ENCODE measurements around the gene CDHR5.

The CDHR5 gene

DNA sequence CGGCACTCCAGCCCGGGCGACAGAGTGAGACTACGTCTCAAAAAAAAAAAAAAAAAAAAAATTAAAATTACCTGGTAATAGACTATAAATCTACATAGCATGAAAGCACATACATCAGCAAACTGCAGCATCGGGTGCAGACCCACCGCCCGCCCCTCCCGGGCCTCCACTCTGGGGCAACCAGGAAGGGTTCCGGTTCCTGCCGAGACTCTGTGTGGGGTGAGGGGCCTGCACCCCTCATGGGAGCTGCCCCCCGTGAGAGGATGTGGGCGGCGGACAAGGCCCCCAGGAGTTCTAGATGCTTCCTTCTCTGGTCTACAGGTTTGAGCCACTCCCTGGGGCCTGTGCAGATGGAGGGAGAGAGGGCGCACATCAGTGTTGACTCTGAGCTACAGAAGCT is 21.5 kb upstream of the CDHR5 start:
- no peak overlapping the region for H3K4me3 ChIP-seq (ENCODE audit: low read depth, low read length)
- no peak for DNase-seq (ENCODE audit: low read depth)

DNA sequence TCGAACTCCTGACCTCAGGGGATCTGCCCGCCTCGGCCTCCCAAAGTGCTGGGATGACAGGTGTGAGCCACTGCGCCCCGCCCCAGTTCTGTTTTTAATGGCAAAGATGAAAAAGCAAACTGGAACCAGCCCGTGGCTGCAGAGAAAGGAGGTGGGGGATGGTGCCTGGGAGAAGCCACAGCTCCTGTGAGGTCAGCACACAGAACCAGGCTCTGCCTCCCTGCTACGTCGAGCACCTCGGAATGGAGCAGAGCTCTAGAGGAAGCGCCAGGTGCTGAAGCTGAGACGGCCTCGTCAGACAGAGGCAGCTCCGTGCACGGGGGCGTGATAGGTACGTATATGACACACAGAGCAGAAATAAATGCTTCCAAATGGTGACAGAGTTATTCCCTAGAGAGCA is 20.8 kb upstream of the CDHR5 start:
- H3K4me3 ChIP-seq (ENCODE audit: low read depth, low read length): no peak overlapping the region
- DNase-seq (ENCODE audit: low read depth): no peak

DNA sequence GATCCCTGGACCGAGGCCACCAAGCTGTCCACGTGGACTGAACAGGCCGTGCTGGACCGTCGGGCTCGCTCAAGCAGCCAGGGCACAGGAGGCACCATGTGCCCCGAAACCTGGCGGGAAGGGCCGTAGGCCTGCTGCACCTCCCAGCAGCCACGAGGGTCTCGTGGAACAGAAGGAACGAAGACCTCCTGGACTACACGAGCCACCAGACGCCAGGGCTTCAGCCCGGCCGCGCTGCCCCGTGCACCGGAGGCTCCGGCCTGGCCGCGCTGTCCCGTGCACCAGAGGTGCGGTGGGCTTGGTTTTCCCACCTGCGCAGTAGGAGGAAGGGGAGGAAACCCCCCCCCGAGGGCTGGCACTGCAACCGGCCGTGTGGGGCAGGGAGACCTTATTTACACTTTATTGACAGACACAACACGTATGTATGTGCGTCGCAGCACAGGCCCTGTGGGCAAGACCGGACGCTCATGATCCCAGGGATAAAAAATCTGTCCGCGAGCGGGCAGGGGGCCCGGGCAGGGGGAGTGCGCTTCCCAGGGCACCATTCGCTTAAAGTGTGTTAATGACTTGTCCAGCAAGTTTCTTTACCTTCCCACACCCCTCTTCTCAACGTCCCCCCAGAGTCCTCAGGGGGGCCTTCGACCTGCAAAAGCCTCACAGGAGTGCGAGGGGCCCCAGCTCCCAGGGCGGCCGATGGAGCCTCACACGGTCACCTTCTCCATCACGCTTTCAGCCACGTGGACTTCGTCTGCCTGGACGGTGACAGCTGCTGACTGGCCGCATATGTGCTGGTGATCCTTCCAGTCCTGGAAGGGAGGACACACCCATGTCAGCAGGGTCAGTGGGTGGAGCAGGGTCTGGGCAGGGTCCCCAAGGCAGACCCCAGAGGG is 19.3 kb upstream of the CDHR5 start:
- no peak for DNase-seq (ENCODE audit: low read depth)
- H3K4me3 ChIP-seq (ENCODE audit: low read depth, low read length): no peak overlapping the region

DNA sequence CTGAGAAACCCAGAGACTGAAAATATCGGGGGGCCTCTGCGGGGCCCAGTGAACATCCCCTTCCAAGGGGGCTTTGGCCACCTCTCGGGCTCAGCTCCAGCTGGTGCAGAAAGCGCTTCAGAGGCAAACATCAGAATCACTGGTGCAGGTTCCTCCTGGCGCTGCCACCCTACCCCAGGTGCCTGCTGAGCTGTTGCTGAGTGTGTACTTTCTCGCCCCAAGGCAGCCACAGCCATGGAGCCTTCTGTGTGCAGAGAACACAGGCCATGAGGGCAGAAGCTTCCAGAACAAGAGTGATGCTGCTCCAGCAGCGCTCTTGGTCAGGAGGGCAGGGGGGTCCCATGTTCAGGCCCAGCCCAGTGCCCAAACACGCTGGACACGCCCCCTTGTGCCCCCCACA is 18.6 kb upstream of the CDHR5 start:
- no peak for DNase-seq (ENCODE audit: low read depth)
- H3K4me3 ChIP-seq (ENCODE audit: low read depth, low read length): no peak overlapping the region

DNA sequence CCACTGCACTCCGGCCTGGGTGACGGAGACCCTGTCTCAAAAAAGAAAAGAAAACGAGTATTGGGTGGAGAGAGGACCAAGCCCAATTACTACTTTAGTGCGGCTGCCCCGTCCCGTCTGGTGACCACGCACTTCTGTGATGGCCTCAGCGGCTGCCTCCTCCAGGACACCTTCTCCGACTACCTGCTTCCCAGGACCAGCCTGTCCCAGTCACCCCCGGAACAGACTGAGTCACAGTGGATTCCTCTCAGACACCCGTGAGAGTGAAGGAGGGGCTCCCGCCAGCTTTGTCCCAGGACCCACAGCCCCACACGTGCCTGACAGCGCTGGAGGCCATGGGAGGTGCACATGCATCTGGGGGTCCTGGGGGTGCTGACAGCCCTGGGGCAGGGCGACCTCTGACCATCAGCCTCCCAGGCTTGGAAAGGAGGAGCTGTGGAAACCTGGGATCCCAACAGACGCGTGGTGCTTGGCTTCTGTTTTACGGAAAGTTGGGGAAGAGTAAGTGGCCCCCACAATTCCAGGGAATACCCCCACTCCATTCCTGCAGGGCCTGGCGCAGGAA is 17.1 kb upstream of the CDHR5 start:
- H3K4me3 ChIP-seq (ENCODE audit: low read depth, low read length): no peak overlapping the region
- no peak for DNase-seq (ENCODE audit: low read depth)

DNA sequence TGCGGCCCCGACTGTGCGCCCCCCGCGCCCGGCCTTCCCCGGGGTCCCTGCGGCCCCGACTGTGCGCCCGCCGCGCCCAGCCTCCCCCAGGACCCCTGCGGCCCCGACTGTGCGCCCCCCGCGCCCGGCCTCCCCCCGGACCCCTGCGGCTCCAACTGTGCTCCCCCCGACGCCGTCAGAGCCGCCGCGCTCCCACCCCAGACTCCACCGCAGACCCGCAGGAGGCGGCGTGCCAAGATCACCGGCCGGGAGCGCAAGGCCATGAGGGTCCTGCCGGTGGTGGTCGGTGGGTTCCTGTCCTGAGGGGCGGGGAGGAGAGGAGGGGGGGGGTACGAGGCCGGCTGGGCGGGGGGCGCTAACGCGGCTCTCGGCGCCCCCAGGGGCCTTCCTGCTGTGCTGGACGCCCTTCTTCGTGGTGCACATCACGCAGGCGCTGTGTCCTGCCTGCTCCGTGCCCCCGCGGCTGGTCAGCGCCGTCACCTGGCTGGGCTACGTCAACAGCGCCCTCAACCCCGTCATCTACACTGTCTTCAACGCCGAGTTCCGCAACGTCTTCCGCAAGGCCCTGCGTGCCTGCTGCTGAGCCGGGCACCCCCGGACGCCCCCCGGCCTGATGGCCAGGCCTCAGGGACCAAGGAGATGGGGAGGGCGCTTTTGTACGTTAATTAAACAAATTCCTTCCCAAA is 15.4 kb upstream of the CDHR5 start:
- H3K4me3 ChIP-seq (ENCODE audit: low read depth, low read length): no peak overlapping the region
- DNase-seq (ENCODE audit: low read depth): no peak

DNA sequence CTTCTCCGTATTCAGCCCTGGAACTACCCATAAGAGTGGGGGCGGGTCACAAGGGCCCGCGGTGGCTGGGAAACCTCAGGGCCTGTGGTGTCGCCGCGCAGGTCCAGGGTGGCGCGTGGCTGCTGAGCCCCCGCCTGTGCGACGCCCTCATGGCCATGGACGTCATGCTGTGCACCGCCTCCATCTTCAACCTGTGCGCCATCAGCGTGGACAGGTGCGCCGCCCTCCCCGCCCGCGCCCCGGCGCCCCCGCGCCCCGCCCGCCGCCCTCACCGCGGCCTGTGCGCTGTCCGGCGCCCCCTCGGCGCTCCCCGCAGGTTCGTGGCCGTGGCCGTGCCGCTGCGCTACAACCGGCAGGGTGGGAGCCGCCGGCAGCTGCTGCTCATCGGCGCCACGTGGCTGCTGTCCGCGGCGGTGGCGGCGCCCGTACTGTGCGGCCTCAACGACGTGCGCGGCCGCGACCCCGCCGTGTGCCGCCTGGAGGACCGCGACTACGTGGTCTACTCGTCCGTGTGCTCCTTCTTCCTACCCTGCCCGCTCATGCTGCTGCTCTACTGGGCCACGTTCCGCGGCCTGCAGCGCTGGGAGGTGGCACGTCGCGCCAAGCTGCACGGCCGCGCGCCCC is 14.7 kb upstream of the CDHR5 start:
- DNase-seq (ENCODE audit: low read depth): no peak

DNA sequence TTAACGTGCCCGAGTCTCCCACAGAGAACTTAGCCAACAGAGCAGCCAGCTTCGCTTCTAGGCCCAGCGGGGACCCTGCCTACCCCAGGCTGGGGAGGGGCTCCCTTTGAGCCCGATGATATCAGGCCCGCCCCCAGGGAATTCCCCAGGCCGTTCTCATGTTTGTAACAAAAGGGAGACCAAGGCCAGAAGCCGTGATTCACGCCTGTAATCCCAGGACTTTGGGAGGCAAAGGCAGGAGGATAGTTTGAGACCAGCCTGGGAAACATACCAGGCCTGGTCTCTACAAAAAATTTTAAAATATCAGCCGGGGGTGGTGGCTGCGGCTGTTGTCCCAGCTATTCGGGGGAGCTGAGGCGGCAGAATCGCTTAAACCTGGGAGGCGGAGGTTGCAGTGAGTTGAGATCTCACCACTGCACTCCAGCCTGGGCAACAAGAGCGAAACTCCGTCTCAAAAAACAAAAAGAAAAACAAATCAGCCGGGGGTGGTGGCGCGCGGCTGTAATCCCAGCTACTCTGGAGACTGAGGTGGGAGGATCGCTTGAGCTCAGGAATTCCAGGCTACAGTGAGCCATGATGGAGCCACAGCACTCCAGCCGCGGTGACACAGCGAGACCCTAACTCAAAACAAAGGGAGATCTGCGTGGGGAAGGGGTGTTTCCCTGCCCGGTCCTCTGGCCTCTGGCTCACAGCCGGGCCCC is 14.0 kb upstream of the CDHR5 start:
- no peak for DNase-seq (ENCODE audit: low read depth)
- no peak overlapping the region for H3K4me3 ChIP-seq (ENCODE audit: low read depth, low read length)

More for the DNA sequence above, 14.7 kb upstream of the CDHR5 start:
- H3K4me3 ChIP-seq (ENCODE audit: low read depth, low read length): no peak overlapping the region

DNA sequence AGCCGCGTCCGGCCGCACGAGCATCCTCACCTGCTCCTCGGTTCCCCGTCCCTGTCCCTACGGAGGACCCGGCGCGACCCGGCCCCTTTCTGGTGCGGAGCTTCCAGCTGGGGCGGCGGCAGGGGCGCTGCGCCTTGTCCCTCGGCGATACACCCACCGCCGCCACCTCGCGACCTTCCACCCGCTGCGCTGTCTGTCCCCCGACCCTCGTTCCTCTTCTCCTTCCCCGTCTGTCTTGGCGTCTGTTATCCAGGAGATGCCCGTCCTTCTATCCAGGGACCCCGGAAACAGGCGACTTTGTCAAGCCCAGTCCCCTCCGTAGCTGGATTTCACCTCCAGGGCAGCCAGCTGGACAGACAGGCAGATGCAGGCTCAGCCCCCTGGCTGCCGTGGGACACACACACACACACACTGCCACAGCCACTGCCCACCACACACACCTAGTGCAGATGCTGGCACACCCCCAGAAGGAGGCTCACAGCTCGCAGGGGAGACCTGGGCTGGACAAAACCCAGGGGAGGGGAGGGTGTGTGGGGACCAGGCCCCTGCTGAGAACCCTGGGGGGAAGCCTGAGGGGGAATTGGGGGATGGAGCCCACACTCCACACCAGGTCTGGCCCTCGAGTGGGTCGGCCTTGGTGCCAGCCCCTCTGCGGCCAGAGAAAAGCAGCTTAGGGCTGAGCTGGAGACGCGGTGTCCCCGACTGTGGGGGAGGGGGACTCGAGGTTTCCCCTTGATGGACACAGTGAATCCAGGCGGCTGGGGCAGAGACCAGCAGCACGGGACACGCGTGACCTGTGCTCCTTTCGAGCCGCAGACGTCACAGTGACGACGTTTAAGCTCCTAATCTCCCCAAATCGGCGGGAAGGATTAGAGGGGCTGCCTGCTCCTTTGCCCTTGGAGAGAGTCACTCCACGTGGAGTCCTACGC is 13.1 kb upstream of the CDHR5 start:
- DNase-seq (ENCODE audit: low read depth): no peak
- H3K4me3 ChIP-seq (ENCODE audit: low read depth, low read length): no peak overlapping the region

DNA sequence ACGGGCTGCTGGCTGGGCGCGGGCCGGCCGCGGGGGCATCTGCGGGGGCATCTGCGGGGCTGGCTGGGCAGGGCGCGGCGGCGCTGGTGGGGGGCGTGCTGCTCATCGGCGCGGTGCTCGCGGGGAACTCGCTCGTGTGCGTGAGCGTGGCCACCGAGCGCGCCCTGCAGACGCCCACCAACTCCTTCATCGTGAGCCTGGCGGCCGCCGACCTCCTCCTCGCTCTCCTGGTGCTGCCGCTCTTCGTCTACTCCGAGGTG is 12.5 kb upstream of the CDHR5 start:
- no peak overlapping the region for H3K4me3 ChIP-seq (ENCODE audit: low read depth, low read length)
- DNase-seq (ENCODE audit: low read depth): no peak

DNA sequence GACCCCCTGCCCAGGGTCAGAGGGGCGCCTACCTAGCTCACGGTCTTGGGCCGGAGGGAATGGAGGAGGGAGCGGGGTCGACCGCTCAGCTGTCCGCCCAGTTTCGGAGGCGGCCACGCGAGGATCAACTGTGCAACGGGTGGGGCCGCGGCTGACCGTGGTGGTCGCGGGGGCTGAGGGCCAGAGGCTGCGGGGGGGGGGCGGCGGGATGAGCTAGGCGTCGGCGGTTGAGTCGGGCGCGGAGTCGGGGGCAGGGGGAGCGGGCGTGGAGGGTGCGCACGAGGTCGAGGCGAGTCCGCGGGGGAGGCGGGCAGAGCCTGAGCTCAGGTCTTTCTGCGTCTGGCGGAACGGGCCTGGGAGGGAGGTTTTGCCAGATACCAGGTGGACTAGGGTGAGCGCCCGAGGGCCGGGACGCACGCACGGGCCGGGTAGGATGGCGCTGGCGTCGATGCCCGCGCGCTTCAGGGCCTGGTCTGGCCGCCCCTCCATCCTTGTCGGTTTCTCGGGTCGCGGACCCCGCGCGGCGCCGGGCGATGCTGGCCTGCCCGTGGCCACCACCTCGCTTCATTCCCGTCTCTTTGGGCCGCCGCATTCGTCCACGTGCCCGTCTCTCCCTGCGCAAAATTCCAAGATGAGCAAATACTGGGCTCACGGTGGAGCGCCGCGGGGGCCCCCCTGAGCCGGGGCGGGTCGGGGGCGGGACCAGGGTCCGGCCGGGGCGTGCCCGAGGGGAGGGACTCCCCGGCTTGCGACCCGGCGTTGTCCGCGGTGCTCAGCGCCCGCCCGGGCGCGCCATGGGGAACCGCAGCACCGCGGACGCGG is 12.0 kb upstream of the CDHR5 start, which contains the start of gene DRD4:
DRD4 (plus strand) TSS at position 759 of the 822 bp plus-strand sequence; CDS start at position 795, 36 bp downstream.
- H3K4me3 ChIP-seq (ENCODE audit: low read depth, low read length): peak within 1 kb of the TSS; percentile 11
- DNase-seq (ENCODE audit: low read depth): no peak

DNA sequence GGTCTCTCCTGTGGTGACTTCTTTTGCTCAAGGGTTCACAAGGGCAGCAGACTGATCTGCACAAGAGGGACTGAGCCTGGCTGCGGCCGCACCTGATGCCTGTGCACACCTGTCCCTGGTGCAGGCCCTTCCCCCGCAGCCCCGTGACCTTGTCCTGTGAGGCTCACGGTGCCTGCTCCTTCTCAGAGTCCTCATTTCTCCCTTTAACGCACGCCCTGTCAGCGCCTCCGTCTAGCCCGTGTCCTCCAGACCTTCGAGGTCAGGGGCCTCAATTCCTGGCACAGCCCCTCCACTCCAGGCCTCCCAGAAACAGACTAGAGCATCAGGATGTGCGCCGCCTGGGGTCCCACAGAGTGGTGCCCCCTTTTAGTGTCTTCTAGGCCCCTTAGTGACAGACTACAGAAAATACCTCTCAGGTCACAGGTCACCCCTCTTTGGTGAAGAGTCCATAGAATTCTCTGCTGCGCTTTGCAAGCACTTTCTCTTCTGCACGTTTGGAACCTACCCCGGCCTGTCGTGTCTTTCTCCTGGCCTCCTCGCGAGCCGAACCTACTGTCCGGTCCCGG is 11.3 kb upstream of the CDHR5 start:
- DNase-seq (ENCODE audit: low read depth): no peak

DNA sequence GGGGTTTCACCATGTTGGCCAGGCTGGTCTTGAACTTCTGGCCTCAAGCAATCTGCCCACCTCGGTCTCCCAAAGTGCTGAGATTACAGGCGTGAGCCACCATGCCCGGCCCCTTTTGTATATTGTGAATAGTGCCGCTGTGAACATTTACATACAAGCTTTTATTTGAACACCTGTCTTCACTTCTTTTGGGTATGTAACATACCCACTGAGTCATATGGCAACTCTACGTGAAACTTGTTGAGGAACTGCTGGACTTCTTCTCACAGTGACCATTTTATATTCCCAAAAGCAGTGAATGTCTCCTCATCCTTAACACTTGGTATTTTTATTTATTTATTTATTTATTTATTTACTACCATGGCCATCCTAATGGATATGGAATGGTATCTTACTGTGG is 6.1 kb upstream of the CDHR5 start:
- H3K4me3 ChIP-seq (ENCODE audit: low read depth, low read length): no peak overlapping the region
- DNase-seq (ENCODE audit: low read depth): no peak

More for the DNA sequence above, 11.3 kb upstream of the CDHR5 start:
- no peak overlapping the region for H3K4me3 ChIP-seq (ENCODE audit: low read depth, low read length)

DNA sequence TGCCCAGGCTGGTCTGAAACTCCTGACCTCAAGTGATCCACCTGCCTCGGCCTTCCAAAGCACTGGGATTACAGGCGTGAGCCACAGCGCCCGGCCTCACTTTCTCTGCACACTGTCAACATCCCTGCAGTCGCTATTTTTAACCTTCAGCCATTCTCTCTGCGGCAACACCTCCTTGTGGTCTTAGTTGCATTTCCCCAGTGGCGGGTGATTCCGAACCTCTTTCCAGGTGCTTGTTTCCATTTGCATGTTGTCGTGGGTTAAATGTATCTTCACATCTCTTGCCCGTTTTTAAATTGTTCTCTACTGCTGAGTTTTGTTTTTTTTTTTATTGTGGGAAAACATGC is 4.5 kb upstream of the CDHR5 start:
- no peak overlapping the region for H3K4me3 ChIP-seq (ENCODE audit: low read depth, low read length)
- DNase-seq (ENCODE audit: low read depth): no peak

DNA sequence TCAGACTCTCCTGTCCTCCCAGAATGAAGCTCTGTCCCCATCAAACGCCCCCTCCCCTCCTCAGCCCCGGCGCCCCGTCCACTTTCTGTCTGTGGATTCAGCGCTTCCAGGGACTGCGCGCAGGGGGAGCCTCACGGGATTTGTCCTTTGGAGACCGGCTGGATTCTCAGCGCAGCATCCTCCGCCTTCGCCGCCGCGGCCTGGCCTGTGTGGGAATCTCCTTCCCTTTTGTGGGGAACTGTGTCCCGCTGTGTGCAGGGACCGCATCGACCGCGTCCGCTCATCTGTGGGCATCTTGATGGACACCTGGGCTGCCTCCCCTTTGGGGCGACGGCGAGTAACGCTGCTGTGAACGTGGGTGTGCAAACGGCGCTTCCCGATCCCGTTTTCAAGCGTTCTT is 3.3 kb upstream of the CDHR5 start:
- no peak overlapping the region for H3K4me3 ChIP-seq (ENCODE audit: low read depth, low read length)

DNA sequence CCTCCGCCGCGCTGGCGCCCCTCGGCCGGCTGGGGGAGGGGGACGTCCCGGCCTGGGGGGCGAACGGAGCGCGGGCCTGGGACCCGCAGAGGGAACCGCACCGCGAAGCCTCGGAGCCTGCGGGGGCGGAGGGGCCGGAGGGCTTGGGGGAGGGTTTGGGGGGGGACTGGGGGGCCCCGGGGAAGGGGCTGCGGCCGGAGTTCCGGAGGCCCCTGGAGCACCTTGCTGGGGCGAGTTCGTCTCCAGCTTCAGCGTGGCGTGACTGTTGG is 2.5 kb upstream of the CDHR5 start:
- no peak for DNase-seq (ENCODE audit: low read depth)
- no peak overlapping the region for H3K4me3 ChIP-seq (ENCODE audit: low read depth, low read length)

More for the DNA sequence above, 3.3 kb upstream of the CDHR5 start:
- no peak for DNase-seq (ENCODE audit: low read depth)

DNA sequence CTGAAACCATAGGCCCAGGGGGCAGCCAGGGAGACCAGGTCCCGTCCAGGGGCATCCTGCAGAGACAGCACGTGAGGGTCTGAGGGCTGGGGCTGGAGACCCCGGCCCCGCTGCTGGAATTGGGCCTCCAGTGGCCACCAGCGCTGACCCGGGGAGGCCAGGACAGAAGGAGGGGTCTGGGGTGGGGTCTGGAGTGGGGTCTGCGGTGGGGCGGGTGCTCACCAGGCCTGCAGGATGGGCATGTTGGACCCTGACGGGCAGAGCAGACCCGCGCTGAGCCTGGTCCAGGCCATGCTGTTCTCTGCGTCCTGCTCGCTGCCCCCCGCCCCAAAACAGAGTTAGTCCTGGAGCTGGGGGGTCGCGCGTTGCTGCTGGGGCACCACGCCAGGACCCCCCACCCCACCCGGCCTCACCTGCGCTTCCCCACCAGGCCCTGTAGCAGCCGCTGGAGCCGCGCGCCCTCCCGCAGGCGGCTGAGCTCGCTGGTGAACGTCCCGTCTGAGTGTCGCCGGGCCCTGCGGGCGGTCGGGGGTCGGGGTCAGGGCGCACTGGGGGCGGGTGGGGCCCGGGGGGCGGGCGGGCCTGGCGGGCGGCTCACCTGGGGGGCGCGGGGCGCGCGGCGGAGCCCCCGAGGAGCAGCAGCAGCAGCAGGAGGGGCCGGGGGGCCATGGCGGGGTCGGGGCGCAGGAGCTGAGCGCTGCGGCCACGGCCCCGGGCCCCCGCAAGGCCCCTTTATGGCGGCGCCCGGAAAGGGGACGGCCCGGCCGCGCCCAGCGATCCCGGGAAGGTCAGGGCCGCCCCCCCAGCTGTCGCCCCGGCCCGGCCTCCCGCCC is 1.9 kb upstream of the CDHR5 start, which contains the start of gene SCT:
SCT (minus strand) TSS at position 707 of the 833 bp plus-strand sequence; CDS start at position 669, 38 bp downstream.
- H3K4me3 ChIP-seq (ENCODE audit: low read depth, low read length): no peak within 1 kb of the TSS
- DNase-seq (ENCODE audit: low read depth): no peak

Measured in skeletal muscle cell (primary cell).